ENCODE measurements around the gene CALML5. TPM values are rescaled to one million over a fixed set of nuclear protein-coding genes. Genes with fewer than 3 reads are reported as not detected.
A peak's percentile ranks its signal among the peaks of the same experiment; 100 is the strongest.

Gene CALML5
- total and polyA plus RNA-seq, 8 donors, result 0.92 to 16.2 (median 2.4) TPM; not detected in 5

DNA sequence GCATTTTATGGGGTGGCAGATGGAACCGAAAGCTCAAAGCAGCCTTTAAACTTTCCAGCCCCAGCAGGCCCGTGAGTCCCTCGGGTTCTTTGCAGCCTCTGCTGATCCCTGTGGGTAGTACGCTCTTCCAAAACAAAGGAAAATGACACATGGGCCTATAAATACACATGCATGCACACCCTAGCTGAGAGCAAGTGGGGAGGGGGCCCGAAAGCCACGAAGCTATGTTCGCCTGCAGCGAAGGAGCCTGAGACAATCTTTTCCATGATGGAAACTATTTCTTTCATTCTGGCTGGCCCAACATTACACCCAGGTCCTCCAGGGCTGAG, 32.2 kb downstream of the CALML5 start:
- Histone ChIP-seq H3K36me3 (no peaks in the 10 kb centered on the region), H3K9me3 (peaks cover 0 to 7% (median 2%) of the 10 kb centered on the region in 4 donors), H3K27ac (peak overlapping the region; percentile 53 to 86 (median 84)), H3K4me3 (no peak overlapping the region), H3K27me3 (no peaks in the 10 kb centered on the region), H3K4me1 (peaks cover 17 to 39% (median 27%) of the 10 kb centered on the region in 4 donors)
- TF ChIP-seq POLR2AphosphoS5 (IDR thresholded peaks at IDR 0.05), result no peak
- TF ChIP-seq, protein P1, sequence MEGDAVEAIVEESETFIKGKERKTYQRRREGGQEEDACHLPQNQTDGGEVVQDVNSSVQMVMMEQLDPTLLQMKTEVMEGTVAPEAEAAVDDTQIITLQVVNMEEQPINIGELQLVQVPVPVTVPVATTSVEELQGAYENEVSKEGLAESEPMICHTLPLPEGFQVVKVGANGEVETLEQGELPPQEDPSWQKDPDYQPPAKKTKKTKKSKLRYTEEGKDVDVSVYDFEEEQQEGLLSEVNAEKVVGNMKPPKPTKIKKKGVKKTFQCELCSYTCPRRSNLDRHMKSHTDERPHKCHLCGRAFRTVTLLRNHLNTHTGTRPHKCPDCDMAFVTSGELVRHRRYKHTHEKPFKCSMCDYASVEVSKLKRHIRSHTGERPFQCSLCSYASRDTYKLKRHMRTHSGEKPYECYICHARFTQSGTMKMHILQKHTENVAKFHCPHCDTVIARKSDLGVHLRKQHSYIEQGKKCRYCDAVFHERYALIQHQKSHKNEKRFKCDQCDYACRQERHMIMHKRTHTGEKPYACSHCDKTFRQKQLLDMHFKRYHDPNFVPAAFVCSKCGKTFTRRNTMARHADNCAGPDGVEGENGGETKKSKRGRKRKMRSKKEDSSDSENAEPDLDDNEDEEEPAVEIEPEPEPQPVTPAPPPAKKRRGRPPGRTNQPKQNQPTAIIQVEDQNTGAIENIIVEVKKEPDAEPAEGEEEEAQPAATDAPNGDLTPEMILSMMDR (IDR thresholded peaks at IDR 0.05), result no peak
- 59 to 69% (median 67%) methylated on average over 8 of the region's 8 CpGs for WGBS, 5 donors
- DNase-seq, result peak in 1 of 2 donors; percentile 74
- intact Hi-C loops (cut with DNase I; ENCODE audit: low total_unique reads), result no loop called here

DNA sequence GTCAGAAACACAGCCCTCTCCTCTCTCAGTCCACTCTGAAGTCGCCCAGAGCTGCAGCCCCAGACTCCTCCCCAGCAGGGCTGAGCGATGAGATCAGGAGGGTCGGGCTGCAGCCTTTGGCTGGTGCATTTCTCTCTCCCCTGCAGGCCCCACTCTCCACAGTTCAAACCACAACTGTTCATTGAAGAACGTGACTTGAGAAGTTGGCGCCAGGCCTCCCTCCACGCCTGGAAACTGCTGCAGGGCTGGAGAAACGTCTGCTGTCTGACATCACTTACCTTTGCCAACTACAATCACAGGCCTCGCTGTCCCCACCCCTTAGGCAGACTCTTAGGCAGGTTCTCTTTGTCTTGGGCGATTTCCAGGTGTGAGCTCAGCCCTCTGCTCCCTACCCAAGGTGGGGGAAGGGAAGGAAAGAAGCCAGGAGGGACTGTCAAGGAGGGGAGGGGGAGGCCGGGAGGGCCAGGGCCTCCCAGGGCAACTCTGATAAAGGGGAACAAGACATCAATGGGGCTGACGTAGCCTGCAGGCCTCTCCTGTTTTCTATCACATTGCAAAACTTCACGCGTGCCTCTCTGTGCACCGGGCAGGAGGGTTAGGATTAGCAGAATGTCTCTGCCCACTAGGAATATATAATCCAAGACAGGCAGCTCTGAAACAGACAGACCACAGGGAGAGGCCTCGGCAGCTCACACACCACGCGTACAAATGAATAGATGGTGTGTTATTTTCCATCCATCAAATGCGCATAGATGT, 32.7 kb downstream of the CALML5 start:
- no peak overlapping the region for H3K4me3 ChIP-seq
- peak; percentile 87 to 96 for DNase-seq
- peaks cover 0 to 7% (median 2%) of the 10 kb centered on the region in 4 donors for H3K9me3 ChIP-seq
- H3K36me3 ChIP-seq, result no peaks in the 10 kb centered on the region
- intact Hi-C loops (cut with DNase I; ENCODE audit: low total_unique reads), result no loop called here
- peaks cover 17 to 44% (median 32%) of the 10 kb centered on the region in 4 donors for H3K4me1 ChIP-seq
- peak overlapping the region; percentile 61 to 86 (median 84) for H3K27ac ChIP-seq
- 33 to 55% (median 40%) methylated on average over 17 to 18 of the region's 18 CpGs for WGBS, 5 donors
- no peaks in the 10 kb centered on the region for H3K27me3 ChIP-seq
- peak in 2 of 3 donors; percentile 55 for TF ChIP-seq POLR2AphosphoS5 (IDR thresholded peaks at IDR 0.05)
- TF ChIP-seq POLR2A (IDR thresholded peaks at IDR 0.05), result no peak
- TF ChIP-seq, protein P1 (IDR thresholded peaks at IDR 0.05), result no peak
- no peak for TF ChIP-seq EP300 (IDR thresholded peaks at IDR 0.05)

DNA sequence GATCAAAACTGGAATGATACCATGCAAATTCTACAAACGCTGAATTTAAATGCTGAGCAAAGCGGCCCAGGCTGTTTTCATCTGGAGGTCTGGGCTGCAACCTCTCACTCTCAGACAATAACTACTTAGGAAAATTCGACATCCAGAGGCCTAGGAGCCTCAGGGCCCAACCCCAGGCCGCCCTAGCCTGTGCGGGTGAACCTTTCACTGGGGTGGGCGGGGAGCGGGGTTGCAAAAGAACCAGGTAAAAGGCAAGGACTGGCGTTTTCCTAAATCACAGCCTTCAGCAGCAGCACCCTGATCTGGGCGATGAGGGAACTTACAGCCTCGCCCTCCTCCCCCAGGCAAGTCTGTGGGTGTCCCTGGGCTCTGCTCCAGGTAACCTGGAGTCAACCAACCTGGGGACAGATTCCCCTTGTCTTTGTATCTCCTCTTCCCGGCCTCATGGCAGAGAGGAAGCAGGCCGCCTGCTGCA, 33.4 kb downstream of the CALML5 start:
- TF ChIP-seq, protein P1 (IDR thresholded peaks at IDR 0.05), result no peak
- TF ChIP-seq EP300 (IDR thresholded peaks at IDR 0.05) (no peak), POLR2AphosphoS5 (IDR thresholded peaks at IDR 0.05) (no peak), POLR2A (IDR thresholded peaks at IDR 0.05) (no peak)
- H3K27ac ChIP-seq, result peak overlapping the region; percentile 61 to 86 (median 84)
- H3K4me3 ChIP-seq, result no peak overlapping the region
- H3K4me1 ChIP-seq, result peaks cover 17 to 49% (median 35%) of the 10 kb centered on the region in 4 donors
- H3K27me3 ChIP-seq, result no peaks in the 10 kb centered on the region
- no peak for DNase-seq
- 39 to 60% (median 45%) methylated on average over 11 to 12 of the region's 12 CpGs for WGBS, 5 donors
- intact Hi-C loops (cut with DNase I; ENCODE audit: low total_unique reads), result no loop called here
- H3K9me3 ChIP-seq, result peaks cover 0 to 7% (median 2%) of the 10 kb centered on the region in 4 donors
- H3K36me3 ChIP-seq, result no peaks in the 10 kb centered on the region

DNA sequence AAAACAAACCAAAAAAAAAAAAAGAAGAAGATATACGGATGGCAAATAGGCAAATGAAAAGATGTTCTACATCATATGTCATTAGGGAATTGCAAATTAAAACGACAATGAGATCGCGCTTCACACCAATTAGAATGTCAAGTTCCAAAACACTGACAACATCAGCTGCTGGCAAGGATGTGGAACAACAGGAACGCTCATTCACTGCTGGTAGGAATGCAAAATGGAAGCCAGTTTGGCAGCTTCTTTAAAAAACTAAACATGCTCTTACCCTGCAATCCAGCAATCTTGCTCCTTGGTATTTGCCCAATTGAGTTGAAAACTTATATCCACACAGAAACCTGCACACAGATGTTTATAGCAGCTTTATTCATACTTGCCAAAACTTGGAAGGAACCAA, 34.8 kb downstream of the CALML5 start:
- intact Hi-C loops (cut with DNase I; ENCODE audit: low total_unique reads), result no loop called here
- Histone ChIP-seq H3K36me3 (peaks cover 5 to 11% (median 9%) of the 10 kb centered on the region in 4 donors), H3K4me3 (no peak overlapping the region), H3K27ac (no peak overlapping the region), H3K27me3 (no peaks in the 10 kb centered on the region), H3K9me3 (peaks cover 0 to 7% (median 2%) of the 10 kb centered on the region in 4 donors), H3K4me1 (peaks cover 17 to 49% (median 37%) of the 10 kb centered on the region in 4 donors)
- no peak for DNase-seq
- 64 to 81% (median 68%) methylated on average over 5 of the region's 5 CpGs for WGBS, 5 donors
- TF ChIP-seq POLR2A (IDR thresholded peaks at IDR 0.05) (no peak), POLR2AphosphoS5 (IDR thresholded peaks at IDR 0.05) (no peak), EP300 (IDR thresholded peaks at IDR 0.05) (no peak)
- TF ChIP-seq, protein P1 (IDR thresholded peaks at IDR 0.05), result no peak

All from stomach (tissue), 9 donors.